Lower lobe of right lung (tissue), 2 donors: ENCODE data around the gene MED13L. TPM values are rescaled to one million over a fixed set of nuclear protein-coding genes. Genes with fewer than 3 reads are reported as not detected.

Source experiments
- ATAC-seq, 2 donors: fragments of 200-7000 bp; cut with Tn5 transposase; one replicate each; pipeline ENCODE4 v1.9.1; 2020 to 2022; ENCODE audit warnings: mild to moderate bottlenecking in 2 of 2, moderate library complexity in 2 of 2
- DNase-seq: peaks from one replicate; pipeline ENCODE4 v3.0.0-alpha.2; 2020
- H3K27ac ChIP-seq: fragments of 200-600 bp; one replicate; pipeline ENCODE4 v1.8.0; 2022
- H3K27me3 ChIP-seq: fragments of 200-600 bp; one replicate; pipeline ENCODE4 v1.8.0; 2022; ENCODE audit warnings: low read depth
- H3K36me3 ChIP-seq: fragments of 200-600 bp; one replicate; pipeline ENCODE4 v1.8.0; 2022; ENCODE audit warnings: mild to moderate bottlenecking
- H3K4me1 ChIP-seq: fragments of 200-600 bp; one replicate; pipeline ENCODE4 v1.8.0; 2022
- H3K4me3 ChIP-seq: fragments of 200-600 bp; one replicate; pipeline ENCODE4 v1.8.0; 2022; ENCODE audit warnings: mild to moderate bottlenecking
- H3K9me3 ChIP-seq: fragments of 200-600 bp; one replicate; pipeline ENCODE4 v1.8.0; 2022
- intact Hi-C: fragments of 100-400 bp; cut with DNase I; formaldehyde crosslinking; loops from one replicate; pipeline ENCODE4 v1.11.0; 2022
- total RNA-seq: library from RNA; stranded (reverse); fragmentation: NEBNext Ultra II Directional; extraction: Animal tissue kit (Norgen Biotek cat#: 25700); gene quantifications from one replicate; pipeline ENCODE4 v1.2.1, GENCODE V29; 2021
- TF ChIP-seq, protein P1 (sequence below): fragments of 200-600 bp; IDR thresholded peaks from one replicate; pipeline ENCODE4 v1.8.0; 2022; ENCODE audit warnings: antibody characterized with exemption, mild to moderate bottlenecking
- donor health status: DM: no; HTN: yes; CAD: no; lungs with severe emphysema.

The MED13L gene
- total RNA-seq, 1 donor from 2014 or later = 148 TPM

DNA sequence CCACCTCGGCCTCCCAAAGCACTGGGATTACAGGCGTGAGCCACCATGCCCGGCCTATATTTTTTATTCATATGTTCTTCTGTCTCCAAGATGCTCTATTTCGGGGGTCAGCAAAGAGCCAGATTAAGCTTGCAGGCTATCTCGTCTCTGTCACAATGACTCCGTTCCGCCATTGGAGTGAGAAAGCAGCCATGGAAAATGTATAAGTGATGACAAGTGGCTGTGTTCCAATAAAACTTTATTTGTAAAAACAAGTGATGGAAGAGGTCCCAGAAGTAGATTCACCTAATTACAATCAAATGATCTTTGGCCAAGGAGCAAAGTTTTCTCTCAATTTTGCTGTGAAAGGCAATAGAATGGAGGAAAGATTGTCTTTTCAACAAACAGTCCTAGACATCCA lies 342.6 kb downstream of the MED13L start:
- Histone ChIP-seq H3K4me3 (no peak overlapping the region), H3K36me3 (no peaks in the 10 kb centered on the region), H3K27ac (no peak overlapping the region), H3K4me1 (no peaks in the 10 kb centered on the region), H3K27me3 (peaks cover 7% of the 10 kb centered on the region), H3K9me3 (peaks cover 6% of the 10 kb centered on the region)
- TF ChIP-seq, protein P1, sequence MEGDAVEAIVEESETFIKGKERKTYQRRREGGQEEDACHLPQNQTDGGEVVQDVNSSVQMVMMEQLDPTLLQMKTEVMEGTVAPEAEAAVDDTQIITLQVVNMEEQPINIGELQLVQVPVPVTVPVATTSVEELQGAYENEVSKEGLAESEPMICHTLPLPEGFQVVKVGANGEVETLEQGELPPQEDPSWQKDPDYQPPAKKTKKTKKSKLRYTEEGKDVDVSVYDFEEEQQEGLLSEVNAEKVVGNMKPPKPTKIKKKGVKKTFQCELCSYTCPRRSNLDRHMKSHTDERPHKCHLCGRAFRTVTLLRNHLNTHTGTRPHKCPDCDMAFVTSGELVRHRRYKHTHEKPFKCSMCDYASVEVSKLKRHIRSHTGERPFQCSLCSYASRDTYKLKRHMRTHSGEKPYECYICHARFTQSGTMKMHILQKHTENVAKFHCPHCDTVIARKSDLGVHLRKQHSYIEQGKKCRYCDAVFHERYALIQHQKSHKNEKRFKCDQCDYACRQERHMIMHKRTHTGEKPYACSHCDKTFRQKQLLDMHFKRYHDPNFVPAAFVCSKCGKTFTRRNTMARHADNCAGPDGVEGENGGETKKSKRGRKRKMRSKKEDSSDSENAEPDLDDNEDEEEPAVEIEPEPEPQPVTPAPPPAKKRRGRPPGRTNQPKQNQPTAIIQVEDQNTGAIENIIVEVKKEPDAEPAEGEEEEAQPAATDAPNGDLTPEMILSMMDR = no peak
- no peak for DNase-seq
- intact Hi-C loops = no loop called here
- no peak for ATAC-seq

DNA sequence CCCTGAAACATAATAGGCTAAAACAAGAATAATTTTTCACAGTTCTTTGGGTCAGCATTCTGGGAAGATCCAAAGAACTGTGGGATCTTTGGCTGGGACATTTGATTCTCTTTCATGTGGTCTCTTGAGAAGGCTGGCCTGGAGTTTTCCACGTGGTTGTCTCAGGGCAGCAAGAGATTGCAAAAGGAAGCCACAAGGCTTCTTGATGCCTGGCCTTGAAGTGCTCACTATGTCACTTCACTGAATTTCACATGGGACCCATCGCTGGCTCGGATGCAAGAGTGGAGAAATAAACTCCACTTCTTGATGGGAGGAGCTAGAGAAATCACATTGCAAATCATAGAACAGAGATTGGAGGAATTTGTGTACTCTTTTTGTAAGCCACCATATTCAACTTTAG lies 343.4 kb downstream of the MED13L start:
- Histone ChIP-seq H3K4me1 (no peaks in the 10 kb centered on the region), H3K36me3 (no peaks in the 10 kb centered on the region), H3K9me3 (peaks cover 5% of the 10 kb centered on the region), H3K27me3 (peaks cover 7% of the 10 kb centered on the region), H3K4me3 (no peak overlapping the region), H3K27ac (no peak overlapping the region)
- TF ChIP-seq, protein P1 = no peak
- peak in 1 of 2 donors; percentile 34 for ATAC-seq
- intact Hi-C loops = no loop called here
- DNase-seq = no peak

GRCh38 chr12:115932066-115932465 lies 345.4 kb downstream of the MED13L start:
- Histone ChIP-seq H3K27ac (no peak overlapping the region), H3K9me3 (no peaks in the 10 kb centered on the region), H3K4me1 (no peaks in the 10 kb centered on the region), H3K36me3 (no peaks in the 10 kb centered on the region), H3K4me3 (no peak overlapping the region), H3K27me3 (peaks cover 7% of the 10 kb centered on the region)
- ATAC-seq (no peak), DNase-seq (no peak)
- intact Hi-C loops = no loop called here
- TF ChIP-seq, protein P1 = no peak

GRCh38 chr12:115930336-115930735 lies 347.2 kb downstream of the MED13L start:
- H3K27me3 ChIP-seq = peaks cover 7% of the 10 kb centered on the region
- no peak overlapping the region for H3K4me3 ChIP-seq
- no peak for ATAC-seq
- H3K27ac ChIP-seq = no peak overlapping the region
- H3K4me1 ChIP-seq = no peaks in the 10 kb centered on the region
- TF ChIP-seq, protein P1 = no peak
- no peaks in the 10 kb centered on the region for H3K36me3 ChIP-seq
- intact Hi-C loops = no loop called here
- H3K9me3 ChIP-seq = no peaks in the 10 kb centered on the region
- DNase-seq = no peak

DNA sequence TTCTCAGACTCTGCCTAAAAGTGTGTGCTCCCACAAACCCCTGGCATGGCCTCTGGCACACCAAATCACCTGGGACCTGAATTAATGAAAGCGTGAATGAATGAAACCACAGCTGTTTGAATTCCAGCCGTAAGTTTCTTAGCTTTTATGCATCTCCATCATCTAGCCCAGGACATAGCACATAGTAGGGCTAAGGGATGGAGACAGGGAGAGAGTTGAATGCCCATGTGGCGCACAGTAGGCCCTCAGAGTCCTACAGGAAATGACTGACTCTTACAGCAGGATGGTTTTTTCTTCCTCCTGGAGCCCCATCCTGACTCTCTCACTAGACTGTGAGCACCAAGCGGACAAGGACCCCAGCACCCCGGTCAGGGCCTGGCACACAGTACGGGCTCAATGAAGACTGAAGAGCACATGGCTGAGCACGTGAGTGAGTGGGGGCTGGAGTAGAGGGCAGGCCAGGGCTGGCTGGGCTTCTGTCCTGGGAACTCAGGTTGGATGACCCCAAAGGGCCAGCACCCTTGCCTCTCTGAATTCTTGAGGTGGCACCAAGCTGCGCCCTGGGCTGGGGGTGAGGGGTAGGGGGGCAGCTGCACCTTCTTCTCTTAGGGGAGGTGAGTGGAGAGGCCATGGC lies 351.3 kb downstream of the MED13L start:
- DNase-seq (no peak), ATAC-seq (no peak)
- TF ChIP-seq, protein P1 = no peak
- no peaks in the 10 kb centered on the region for H3K4me1 ChIP-seq
- H3K27me3 ChIP-seq = peaks cover 7% of the 10 kb centered on the region
- no peak overlapping the region for H3K4me3 ChIP-seq
- H3K36me3 ChIP-seq = no peaks in the 10 kb centered on the region
- H3K27ac ChIP-seq = no peak overlapping the region
- peaks cover 6% of the 10 kb centered on the region for H3K9me3 ChIP-seq
- intact Hi-C loops = no loop called here
